ENCODE data around the gene ALKBH5. TPM values are rescaled to one million over a fixed set of nuclear protein-coding genes. Genes with fewer than 3 reads are reported as not detected.

Gene ALKBH5
- total and polyA plus RNA-seq, 9 of the 15 experiments (the other 6 are each of a cell fraction or from before 2014, with no cell fraction given), result 11.4 to 70.0 (median 47.4) TPM

GRCh38 chr17:18158022-18158600, 25.5 kb upstream of the ALKBH5 start:
- DNase-seq (ENCODE audit: extremely low read depth in 1 of 4, low spot score in 3 of 4) (peak; percentile 90 to 93 (median 92)), ATAC-seq (peak; percentile 85), FAIRE-seq (peak; percentile 84)
- no peaks in the 10 kb centered on the region for H3K36me3 ChIP-seq (ENCODE audit: control insufficient read depth, insufficient read depth, low read length)
- H3K9me1 ChIP-seq (ENCODE audit: control insufficient read depth, insufficient read depth, low read length), result no peaks in the 10 kb centered on the region
- H2AFZ ChIP-seq (ENCODE audit: low read depth, low read length), result peak overlapping the region; percentile 47; the same call in 1 of the 2 replicates
- no peaks in the 10 kb centered on the region; the same call in 1 of the 2 replicates for H4K20me1 ChIP-seq (replicated peaks; ENCODE audit: control insufficient read depth, insufficient read depth, low read length)
- no TSS peak for BruUV-seq (replicated peaks)
- ChIA-PET CTCF (ENCODE audit: low intra/inter-chr PET ratio) (no interaction called here), POLR2A (interaction anchor here (0.5 to 0.7 kb wide), 2 partner anchors 11 to 91 kb away, joined by 3 read pairs; no protein-coding TSS in a partner anchor)
- peaks cover 30 to 56% of the 10 kb centered on the region in 2 experiments; a peak in 4 of 5 replicates for H3K4me1 ChIP-seq (replicated peaks in 1 of 2; ENCODE audit: control insufficient read depth in 2 of 2, insufficient read depth in 2 of 2, low read length in 2 of 2)
- H3K27me3 ChIP-seq (ENCODE audit: control insufficient read depth in 2 of 2, insufficient read depth in 2 of 2, low read length in 2 of 2), result no peaks in the 10 kb centered on the region
- H3K79me2 ChIP-seq (ENCODE audit: control insufficient read depth, insufficient read depth, low read length), result no peaks in the 10 kb centered on the region
- peak overlapping the region; percentile 28 for H3K4me3 ChIP-seq
- in situ Hi-C loops (cut with MboI) (no loop called here), intact Hi-C loops (cut with micrococcal nuclease) (no loop called here)
- H3K27ac ChIP-seq (ENCODE audit: extremely low read depth, low read depth, low read length), result peak overlapping the region; percentile 54; the same call in 1 of the 3 replicates
- peak overlapping the region; percentile 67 for H3K4me2 ChIP-seq (ENCODE audit: insufficient read depth, low read length)
- peak overlapping the region; percentile 43 to 85 for H3K9ac ChIP-seq (ENCODE audit: insufficient read depth in 1 of 2, low read depth in 2 of 2, low read length in 2 of 2)
- WGBS (ENCODE audit: insufficient coverage, low coverage, missing lambda C conversion rate), result 1% methylated on average over 10 of the region's 26 CpGs
- H3K9me3 ChIP-seq (replicated peaks; ENCODE audit: control insufficient read depth, insufficient read depth, low read depth, low read length), result no peaks in the 10 kb centered on the region
- TF ChIP-seq MYC (IDR thresholded peaks at IDR 0.05; ENCODE audit: low read depth, low read length) (0 out of 2 replicates have a peak, but pooled peaks have one; percentile 23), MYC (CRISPR knock-in tag; IDR thresholded peaks at IDR 0.05; ENCODE audit: borderline replicate concordance, low read depth) (no peak), PTBP1 (IDR thresholded peaks at IDR 0.05; ENCODE audit: low read depth, low read length) (no peak), ETS2 (tag; IDR thresholded peaks at IDR 0.05; ENCODE audit: borderline replicate concordance, poor library complexity, severe bottlenecking) (no peak), NCOA6 (IDR thresholded peaks at IDR 0.05) (no peak), ETV5 (CRISPR knock-in tag; IDR thresholded peaks at IDR 0.05; ENCODE audit: low read depth) (0 out of 2 replicates have a peak, but pooled peaks have one; percentile 28), CAMTA2 (CRISPR knock-in tag; conservative IDR thresholded peaks at IDR 0.05) (no peak), RCOR1 (IDR thresholded peaks at IDR 0.05; ENCODE audit: borderline replicate concordance in 1 of 2, low read depth in 2 of 2, low read length in 2 of 2) (no peak), MTF1 (CRISPR knock-in tag; IDR thresholded peaks at IDR 0.05; ENCODE audit: borderline replicate concordance) (no peak), PURB (CRISPR knock-in tag; IDR thresholded peaks at IDR 0.05; ENCODE audit: low read depth) (no peak), MAFF (IDR thresholded peaks at IDR 0.05; ENCODE audit: low read length) (no peak), ZNF318 (IDR thresholded peaks at IDR 0.05; ENCODE audit: borderline replicate concordance in 1 of 2, low read depth in 1 of 2) (no peak)
